OCI-LY1 (cell line): ENCODE data around the gene HCRTR2.

Experiments
- H2AFZ ChIP-seq: fragments of 200-600 bp; sonication (generic), shearing (Covaris generic); 2 replicates; pipeline ENCODE4 v1.6.0; 2014; ENCODE audit warnings: antibody characterized with exemption, mild to moderate bottlenecking, low read length
- H3F3A ChIP-seq: fragments of 200-600 bp; sonication (generic), shearing (Covaris generic); 2 replicates; pipeline ENCODE4 v1.6.0; 2014; ENCODE audit warnings: mild to moderate bottlenecking, antibody characterized with exemption, low read length, moderate library complexity; ENCODE audit not compliant: insufficient read depth
- H3K27ac ChIP-seq: fragments of 200-600 bp; sonication (generic); 2 replicates; pipeline ENCODE4 v1.5.1; 2014; ENCODE audit warnings: low read length, mixed run types, mild to moderate bottlenecking, low read depth; ENCODE audit not compliant: poor library complexity, severe bottlenecking
- H3K27me3 ChIP-seq: fragments of 200-600 bp; sonication (generic); 2 replicates; pipeline ENCODE4 v1.6.0; 2014; ENCODE audit warnings: antibody characterized with exemption, mild to moderate bottlenecking, low read length, moderate library complexity; ENCODE audit not compliant: insufficient read depth
- H3K36me3 ChIP-seq: fragments of 200-600 bp; sonication (generic); 2 replicates; pipeline ENCODE4 v1.6.1; 2014; ENCODE audit warnings: mild to moderate bottlenecking, antibody characterized with exemption, low read length, moderate library complexity, mixed read lengths; ENCODE audit not compliant: insufficient read depth
- H3K4me1 ChIP-seq: fragments of 200-600 bp; sonication (generic); 2 replicates; pipeline ENCODE4 v1.5.1; 2014; ENCODE audit warnings: mild to moderate bottlenecking, low read length, moderate library complexity; ENCODE audit not compliant: insufficient read depth, severe bottlenecking
- H3K4me2 ChIP-seq: fragments of 200-600 bp; sonication (generic), shearing (Covaris generic); 2 replicates; pipeline ENCODE4 v1.6.1; 2014; ENCODE audit warnings: low read length
- H3K4me3 ChIP-seq: fragments of 200-600 bp; sonication (generic); 2 replicates; pipeline ENCODE4 v1.5.1; 2014; ENCODE audit warnings: low read length, low read depth, mild to moderate bottlenecking, mixed read lengths; ENCODE audit not compliant: poor library complexity, severe bottlenecking
- H3K79me2 ChIP-seq: fragments of 200-600 bp; shearing (Covaris generic); 2 replicates; pipeline ENCODE4 v1.6.1; 2016; ENCODE audit warnings: mixed run types, low read length, mixed read lengths; ENCODE audit not compliant: insufficient read depth
- H3K9ac ChIP-seq: fragments of 200-600 bp; sonication (generic), shearing (Covaris generic); 2 replicates; pipeline ENCODE4 v1.6.1; 2014; ENCODE audit warnings: mild to moderate bottlenecking, low read length, mixed read lengths
- H3K9me2 ChIP-seq: fragments of 200-600 bp; sonication (generic), shearing (Covaris generic); 2 replicates; pipeline ENCODE4 v1.6.1; 2014; ENCODE audit warnings: low read depth, mild to moderate bottlenecking, low read length, mixed read lengths
- H3K9me3 ChIP-seq: fragments of 200-600 bp; shearing (Covaris generic); 2 replicates; pipeline ENCODE4 v1.6.1; 2014; ENCODE audit warnings: low read length, mixed read lengths
- H4K20me1 ChIP-seq: fragments of 200-600 bp; sonication (generic), shearing (Covaris generic); 2 replicates; pipeline ENCODE4 v1.6.0; 2016; ENCODE audit warnings: mild to moderate bottlenecking, low read length; ENCODE audit not compliant: insufficient read depth
- EZH2 ChIP-seq: fragments of 200-600 bp; sonication (generic), shearing (Covaris generic); IDR thresholded peaks from 2 replicates; pipeline ENCODE4 v1.8.0; 2017; ENCODE audit warnings: borderline replicate concordance, mixed run types, mild to moderate bottlenecking, antibody characterized with exemption, low read length, moderate library complexity, mixed read lengths
- TF ChIP-seq, protein P1 (sequence below): fragments of 200-600 bp; sonication (generic), shearing (Covaris generic); IDR thresholded peaks from 2 replicates; pipeline ENCODE4 v1.5.1; 2017; ENCODE audit warnings: mild to moderate bottlenecking, antibody characterized with exemption, low read length, moderate library complexity, mixed read lengths

HCRTR2 gene

DNA sequence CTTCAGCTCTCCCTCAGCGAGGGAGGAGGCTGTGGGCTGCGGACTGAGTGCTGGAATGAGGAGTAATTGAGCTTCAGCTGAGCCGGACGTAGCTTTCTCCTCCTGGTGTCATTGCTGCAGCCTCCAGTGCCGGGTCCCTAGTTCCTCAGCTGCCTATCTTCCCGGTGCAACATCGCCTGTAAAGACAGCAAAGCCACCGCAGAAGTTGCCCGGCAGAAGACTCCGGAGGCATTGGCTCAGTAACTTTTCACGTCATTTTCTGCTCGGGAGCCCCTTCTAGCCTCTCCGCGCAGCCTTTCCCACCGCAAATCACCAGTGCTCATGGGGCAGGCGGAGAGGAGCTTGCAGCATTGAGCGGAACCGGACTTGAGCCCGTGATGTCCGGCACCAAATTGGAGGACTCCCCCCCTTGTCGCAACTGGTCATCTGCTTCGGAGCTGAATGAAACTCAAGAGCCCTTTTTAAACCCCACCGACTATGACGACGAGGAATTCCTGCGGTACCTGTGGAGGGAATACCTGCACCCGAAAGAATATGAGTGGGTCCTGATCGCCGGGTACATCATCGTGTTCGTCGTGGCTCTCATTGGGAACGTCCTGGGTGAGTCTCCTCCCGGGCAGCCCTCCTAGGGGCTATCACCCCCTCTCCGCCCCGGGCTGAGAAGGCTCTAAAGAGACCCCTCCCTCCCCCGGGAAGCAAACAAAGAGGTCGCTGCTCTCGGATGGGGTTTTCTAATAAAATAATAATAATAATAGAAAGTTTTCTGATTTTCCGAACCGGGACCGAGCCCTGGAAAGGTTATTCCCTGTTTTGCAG is at the start of gene HCRTR2:
Gene HCRTR2 (plus strand): TSS at position 305 of the 816 bp plus-strand sequence. CDS start 73 bp downstream, at position 378.
- no peaks in the 10 kb centered on the region for H3K79me2 ChIP-seq
- H3F3A ChIP-seq = no peaks in the 10 kb centered on the region
- TF ChIP-seq EZH2 = no peak
- TF ChIP-seq, protein P1, sequence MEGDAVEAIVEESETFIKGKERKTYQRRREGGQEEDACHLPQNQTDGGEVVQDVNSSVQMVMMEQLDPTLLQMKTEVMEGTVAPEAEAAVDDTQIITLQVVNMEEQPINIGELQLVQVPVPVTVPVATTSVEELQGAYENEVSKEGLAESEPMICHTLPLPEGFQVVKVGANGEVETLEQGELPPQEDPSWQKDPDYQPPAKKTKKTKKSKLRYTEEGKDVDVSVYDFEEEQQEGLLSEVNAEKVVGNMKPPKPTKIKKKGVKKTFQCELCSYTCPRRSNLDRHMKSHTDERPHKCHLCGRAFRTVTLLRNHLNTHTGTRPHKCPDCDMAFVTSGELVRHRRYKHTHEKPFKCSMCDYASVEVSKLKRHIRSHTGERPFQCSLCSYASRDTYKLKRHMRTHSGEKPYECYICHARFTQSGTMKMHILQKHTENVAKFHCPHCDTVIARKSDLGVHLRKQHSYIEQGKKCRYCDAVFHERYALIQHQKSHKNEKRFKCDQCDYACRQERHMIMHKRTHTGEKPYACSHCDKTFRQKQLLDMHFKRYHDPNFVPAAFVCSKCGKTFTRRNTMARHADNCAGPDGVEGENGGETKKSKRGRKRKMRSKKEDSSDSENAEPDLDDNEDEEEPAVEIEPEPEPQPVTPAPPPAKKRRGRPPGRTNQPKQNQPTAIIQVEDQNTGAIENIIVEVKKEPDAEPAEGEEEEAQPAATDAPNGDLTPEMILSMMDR = no peak
- no peaks in the 10 kb centered on the region for H3K9me2 ChIP-seq
- no peaks in the 10 kb centered on the region for H3K36me3 ChIP-seq
- H3K9me3 ChIP-seq = no peaks in the 10 kb centered on the region
- H3K4me1 ChIP-seq = no peaks in the 10 kb centered on the region
- H4K20me1 ChIP-seq = no peaks in the 10 kb centered on the region
- H3K27me3 ChIP-seq = no peaks in the 10 kb centered on the region
- H3K4me2 ChIP-seq = no peak within 1 kb of the TSS
- no peak within 1 kb of the TSS for H2AFZ ChIP-seq
- no peak within 1 kb of the TSS for H3K4me3 ChIP-seq
- H3K27ac ChIP-seq = no peak within 1 kb of the TSS
- no peak within 1 kb of the TSS for H3K9ac ChIP-seq

- no peaks in the 10 kb centered on the region for H3K4me1 ChIP-seq
- H3K36me3 ChIP-seq = no peaks in the 10 kb centered on the region
- no peaks in the 10 kb centered on the region for H3K9me2 ChIP-seq
- no peak overlapping the region for H3K27ac ChIP-seq
- H3K27me3 ChIP-seq = no peaks in the 10 kb centered on the region
- no peak overlapping the region for H3K4me3 ChIP-seq
- no peaks in the 10 kb centered on the region for H3F3A ChIP-seq
- no peak overlapping the region for H3K9ac ChIP-seq
- H3K9me3 ChIP-seq = no peaks in the 10 kb centered on the region
- no peak overlapping the region for H2AFZ ChIP-seq
- H3K79me2 ChIP-seq = no peaks in the 10 kb centered on the region
- no peak overlapping the region for H3K4me2 ChIP-seq
- TF ChIP-seq, protein P1 = no peak
- TF ChIP-seq EZH2 = no peak
- H4K20me1 ChIP-seq = no peaks in the 10 kb centered on the region
Measured at GRCh38 chr6:55130806-55131324, 43.5 kb upstream of the HCRTR2 start.

DNA sequence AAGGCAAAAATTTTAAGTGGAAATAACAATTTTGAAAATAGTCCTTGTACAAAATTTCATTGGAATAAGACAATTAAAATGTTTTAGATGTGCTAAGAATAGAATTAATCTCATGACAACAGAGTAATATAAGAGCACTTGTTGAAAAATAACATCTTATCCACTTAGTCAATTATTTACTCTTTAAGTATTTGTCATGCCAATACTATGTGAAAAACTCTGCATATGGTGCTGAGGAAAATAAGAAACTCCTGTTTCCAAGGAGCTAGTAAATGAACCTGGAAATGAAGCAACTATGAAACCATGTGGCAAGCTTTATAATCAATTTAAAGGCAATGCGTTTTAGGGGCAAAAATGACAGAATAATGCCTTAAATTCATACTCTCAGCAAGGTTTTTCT is 42.7 kb upstream of the HCRTR2 start:
- Histone ChIP-seq H3K27me3 (no peaks in the 10 kb centered on the region), H3K27ac (no peak overlapping the region)
- TF ChIP-seq EZH2 = no peak
- TF ChIP-seq, protein P1 = no peak

More for the DNA sequence above, 42.7 kb upstream of the HCRTR2 start:
- no peaks in the 10 kb centered on the region for H3K9me3 ChIP-seq
- no peak overlapping the region for H3K9ac ChIP-seq
- no peak overlapping the region for H3K4me2 ChIP-seq
- no peaks in the 10 kb centered on the region for H3K79me2 ChIP-seq
- no peaks in the 10 kb centered on the region for H3K9me2 ChIP-seq
- H4K20me1 ChIP-seq = no peaks in the 10 kb centered on the region
- no peaks in the 10 kb centered on the region for H3K36me3 ChIP-seq
- H2AFZ ChIP-seq = no peak overlapping the region
- H3K4me1 ChIP-seq = no peaks in the 10 kb centered on the region
- H3F3A ChIP-seq = no peaks in the 10 kb centered on the region
- H3K4me3 ChIP-seq = no peak overlapping the region
